GM23338 (cell line): ENCODE measurements around the gene MS4A15. TPM values are rescaled to one million over a fixed set of nuclear protein-coding genes. Genes with fewer than 3 reads are reported as not detected.

Source experiments
- ATAC-seq: fragments of 200-7000 bp; cut with Tn5 transposase; 3 replicates; pipeline ENCODE4 v1.9.1; 2020
- DNase-seq: peaks from one replicate; pipeline ENCODE4 v3.0.0-alpha.2; 2015; ENCODE audit warnings: low spot score
- H2AFZ ChIP-seq: fragments of 200-600 bp; sonication (generic); 2 replicates; pipeline ENCODE4 v1.8.0; 2016; ENCODE audit warnings: antibody characterized with exemption, mild to moderate bottlenecking, moderate library complexity
- H3F3A ChIP-seq: fragments of 200-600 bp; sonication (generic); replicated peaks from 2 replicates; pipeline ENCODE4 v1.8.0; 2017; ENCODE audit warnings: antibody characterized with exemption, mixed run types, low read depth
- H3K27ac ChIP-seq: fragments of 200-600 bp; sonication (generic); 2 replicates; pipeline ENCODE4 v1.6.1; 2016; ENCODE audit warnings: low read depth
- H3K27me3 ChIP-seq: fragments of 200-600 bp; sonication (generic); 2 replicates; pipeline ENCODE4 v1.8.0; 2016; ENCODE audit warnings: mild to moderate bottlenecking, mixed run types, moderate library complexity; ENCODE audit not compliant: insufficient read depth
- H3K36me3 ChIP-seq: fragments of 200-600 bp; sonication (generic); 2 replicates; pipeline ENCODE4 v1.8.0; 2016; ENCODE audit warnings: mild to moderate bottlenecking; ENCODE audit not compliant: insufficient read depth
- H3K4me1 ChIP-seq: fragments of 200-600 bp; sonication (generic); 2 replicates; pipeline ENCODE4 v1.8.0; 2016; ENCODE audit warnings: mild to moderate bottlenecking, moderate library complexity; ENCODE audit not compliant: insufficient read depth
- H3K4me2 ChIP-seq: fragments of 200-600 bp; sonication (generic); 2 replicates; pipeline ENCODE4 v1.7.1; 2017; ENCODE audit warnings: mixed run types
- H3K4me3 ChIP-seq: fragments of 200-600 bp; sonication (generic); 2 replicates; pipeline ENCODE4 v1.6.1; 2016; ENCODE audit warnings: mixed run types
- H3K79me2 ChIP-seq: fragments of 200-600 bp; sonication (generic); replicated peaks from 2 replicates; pipeline ENCODE4 v1.8.0; 2017; ENCODE audit warnings: mild to moderate bottlenecking; ENCODE audit not compliant: insufficient read depth
- H3K9me2 ChIP-seq: fragments of 200-600 bp; sonication (generic); 2 replicates; pipeline ENCODE4 v1.8.0; 2017; ENCODE audit not compliant: insufficient read depth
- H4K20me1 ChIP-seq: fragments of 200-600 bp; sonication (generic); replicated peaks from 2 replicates; pipeline ENCODE4 v1.8.0; 2017; ENCODE audit warnings: mild to moderate bottlenecking; ENCODE audit not compliant: insufficient read depth
- H3K27ac Mint-ChIP-seq: 2 replicates; pipeline ENCODE4 v1.8.0; 2020; ENCODE audit warnings: inconsistent platforms, mild to moderate bottlenecking, moderate library complexity, mixed read lengths
- H3K27me3 Mint-ChIP-seq: 3 replicates; pipeline ENCODE4 v1.8.0; 2022; ENCODE audit warnings: low read depth, mild to moderate bottlenecking, moderate library complexity, mixed read lengths, inconsistent platforms; ENCODE audit not compliant: insufficient read depth, poor library complexity
- H3K36me3 Mint-ChIP-seq: 3 replicates; pipeline ENCODE4 v1.8.0; 2021; ENCODE audit warnings: low read depth, mild to moderate bottlenecking, inconsistent platforms, moderate library complexity, mixed read lengths
- H3K4me1 Mint-ChIP-seq: 3 replicates; pipeline ENCODE4 v1.8.0; 2020; ENCODE audit warnings: mild to moderate bottlenecking, inconsistent platforms, mixed read lengths
- H3K4me3 Mint-ChIP-seq: 3 replicates; pipeline ENCODE4 v1.8.0; 2021; ENCODE audit warnings: moderate library complexity, mild to moderate bottlenecking, inconsistent platforms, mixed read lengths
- H3K9me3 Mint-ChIP-seq: 3 replicates; pipeline ENCODE4 v1.8.0; 2020; ENCODE audit warnings: moderate library complexity, mild to moderate bottlenecking, inconsistent platforms, mixed read lengths
- CREB1 ChIP-seq: fragments of 250-450 bp; sonication (Bioruptor Pico); IDR thresholded peaks from 2 replicates; pipeline ENCODE4 v1.5.0; 2020; ENCODE audit warnings: low read depth, mild to moderate bottlenecking, moderate library complexity
- CTCF ChIP-seq, 2 experiments: fragments of 200-600 bp in 1 of 2; sonication (generic) in 1 of 2; conservative IDR thresholded peaks; 2 replicates each; pipeline versions ENCODE4 v1.5.1 to v1.6.1; 2016 to 2017; ENCODE audit warnings: antibody characterized with exemption in 2 of 2, low read depth in 2 of 2, mild to moderate bottlenecking in 2 of 2, moderate library complexity in 1 of 2
- ETS1 ChIP-seq: IDR thresholded peaks from 2 replicates; pipeline ENCODE4 v1.6.1; 2016; ENCODE audit warnings: antibody characterized with exemption
- EZH2 ChIP-seq: fragments of 200-600 bp; sonication (generic); IDR thresholded peaks from one replicate; pipeline ENCODE4 v1.8.0; 2017; ENCODE audit warnings: antibody characterized with exemption, mild to moderate bottlenecking, low read depth; ENCODE audit not compliant: unreplicated experiment
- EZH2phosphoT487 ChIP-seq: fragments of 200-600 bp; sonication (generic); IDR thresholded peaks from one replicate; pipeline ENCODE4 v1.8.1; 2018; ENCODE audit warnings: antibody characterized with exemption; ENCODE audit not compliant: unreplicated experiment
- JUNB ChIP-seq: IDR thresholded peaks from one replicate; pipeline ENCODE4 v1.6.1; 2016; ENCODE audit warnings: antibody characterized with exemption; ENCODE audit not compliant: unreplicated experiment
- NANOG ChIP-seq: IDR thresholded peaks from 2 replicates; pipeline ENCODE4 v1.6.1; 2016; ENCODE audit warnings: antibody characterized with exemption, borderline replicate concordance
- POLR2AphosphoS5 ChIP-seq: IDR thresholded peaks from 2 replicates; pipeline ENCODE4 v1.6.1; 2016; ENCODE audit warnings: antibody characterized with exemption, low read depth
- REST ChIP-seq: IDR thresholded peaks from one replicate; pipeline ENCODE4 v1.6.1; 2018; ENCODE audit warnings: antibody characterized with exemption; ENCODE audit not compliant: unreplicated experiment
- STAT1 ChIP-seq: IDR thresholded peaks from one replicate; pipeline ENCODE4 v1.6.1; 2016; ENCODE audit warnings: antibody characterized with exemption; ENCODE audit not compliant: unreplicated experiment
- ZNF114 ChIP-seq: fragments of 250-450 bp; sonication (Bioruptor Pico); IDR thresholded peaks from 2 replicates; pipeline ENCODE4 v1.5.0; 2020; ENCODE audit warnings: mild to moderate bottlenecking, moderate library complexity
- ZNF331 ChIP-seq: fragments of 250-450 bp; sonication (Bioruptor Pico); IDR thresholded peaks from 2 replicates; pipeline ENCODE4 v1.5.0; 2020; ENCODE audit warnings: low read depth, mild to moderate bottlenecking, moderate library complexity
- ZNF462 ChIP-seq: fragments of 250-450 bp; sonication (Bioruptor Pico); IDR thresholded peaks from 2 replicates; pipeline ENCODE4 v1.5.0; 2020; ENCODE audit warnings: mild to moderate bottlenecking, moderate library complexity
- polyA plus RNA-seq: library from polyadenylated mRNA; unstranded; fragments of >200 nt; fragmentation: Nextera tagmentation; extraction: Ambion mirVana; gene quantifications from 2 replicates; pipeline ENCODE4 v1.2.1, GENCODE V29; 2016
- total RNA-seq: library from RNA; depleted of rRNA; stranded (reverse); fragments of >200 nt; shearing (Covaris generic); gene quantifications from 2 replicates; pipeline ENCODE4 v1.2.3, GENCODE V29; 2014

Gene MS4A15
- total and polyA plus RNA-seq, 2 experiments from 2014 or later: 0.44 TPM; not detected in 1

GRCh38 chr11:60748225-60748624 is 8.4 kb upstream of the MS4A15 start:
- no peaks in the 10 kb centered on the region for H3K79me2 ChIP-seq
- H3K4me3 Mint-ChIP-seq: no peak overlapping the region
- H2AFZ ChIP-seq: no peak overlapping the region
- no peak overlapping the region for H3K4me2 ChIP-seq
- no peaks in the 10 kb centered on the region for H4K20me1 ChIP-seq
- H3K27ac Mint-ChIP-seq: no peak overlapping the region
- H3K27me3 ChIP-seq: no peaks in the 10 kb centered on the region
- no peaks in the 10 kb centered on the region for H3K36me3 ChIP-seq
- no peaks in the 10 kb centered on the region for H3K4me1 ChIP-seq
- H3K4me1 Mint-ChIP-seq: peaks cover 7% of the 10 kb centered on the region; the same call in 2 of the 3 replicates
- TF ChIP-seq NANOG (no peak), CTCF (conservative IDR thresholded peaks at IDR 0.05; ENCODE audit: low read depth in 2 of 2) (no peak), ETS1 (no peak), POLR2AphosphoS5 (no peak), EZH2phosphoT487 (no peak), JUNB (no peak), REST (no peak), ZNF114 (CRISPR knock-in tag) (no peak), EZH2 (no peak), STAT1 (no peak), CREB1 (no peak), ZNF462 (CRISPR knock-in tag) (no peak), ZNF331 (no peak)
- DNase-seq (no peak), ATAC-seq (no peak; the same call in 2 of the 3 replicates)
- H3K36me3 Mint-ChIP-seq: no peaks in the 10 kb centered on the region; the same call in 1 of the 3 replicates
- no peaks in the 10 kb centered on the region for H3F3A ChIP-seq
- no peaks in the 10 kb centered on the region for H3K9me2 ChIP-seq
- H3K27ac ChIP-seq: no peak overlapping the region
- no peaks in the 10 kb centered on the region; the same call in none of the 3 replicates for H3K9me3 Mint-ChIP-seq
- peaks cover 9% of the 10 kb centered on the region for H3K27me3 Mint-ChIP-seq
- no peak overlapping the region for H3K4me3 ChIP-seq
